Measurements from ENCODE around the gene BMAL1.

Gene BMAL1

DNA sequence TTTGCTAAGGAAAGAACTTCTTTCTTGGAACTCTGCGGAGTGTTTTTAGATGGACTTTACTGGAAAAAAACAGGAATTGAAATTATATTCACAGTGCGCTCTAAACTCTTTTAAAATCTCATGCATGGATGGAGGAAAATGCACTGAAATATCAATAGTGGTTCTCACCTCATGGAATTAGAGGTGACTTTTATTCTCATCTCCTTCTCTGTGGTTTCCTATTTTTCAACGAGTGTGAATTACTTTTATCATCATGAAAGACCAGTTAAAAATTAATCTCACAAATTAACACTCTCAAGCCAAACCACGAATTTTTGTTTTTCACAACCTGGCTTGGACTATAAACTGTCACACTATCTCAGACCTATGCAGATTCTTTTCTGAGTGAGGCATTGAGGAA lies 16.6 kb downstream of the BMAL1 start:
- no peak for DNase-seq

GRCh38 chr11:13294771-13295579 lies 17.4 kb downstream of the BMAL1 start:
- DNase-seq: no peak

DNA sequence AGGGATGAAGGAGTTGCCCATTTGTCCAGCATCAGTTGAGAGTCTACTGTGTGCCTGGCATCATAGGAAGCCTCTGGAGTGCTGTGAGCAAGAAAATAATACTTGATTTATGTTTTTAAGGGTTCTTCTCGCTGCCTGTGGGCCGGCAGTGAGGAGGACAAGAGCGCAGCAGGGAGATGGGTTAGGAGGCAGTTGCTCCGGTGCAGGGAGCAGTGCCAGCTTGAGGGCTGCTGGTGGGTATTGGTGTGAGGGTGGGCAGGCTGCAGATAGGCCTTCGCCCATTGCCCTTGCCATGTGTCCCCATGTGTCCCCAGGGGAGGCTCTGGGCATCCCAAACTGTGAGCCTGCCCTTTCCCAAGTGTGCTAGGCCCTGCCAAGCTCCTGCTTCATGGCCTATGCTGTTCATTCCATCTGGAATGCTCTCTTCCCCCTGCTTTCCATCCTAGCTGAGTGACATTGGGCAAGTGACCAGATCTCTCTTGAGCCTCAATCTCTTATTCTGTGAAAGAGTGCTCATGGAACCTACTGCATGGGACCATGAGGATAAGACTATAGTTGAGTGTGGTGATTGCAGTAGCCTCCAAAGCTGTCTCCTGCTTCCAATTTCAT lies 19.8 kb downstream of the BMAL1 start:
- no peak for DNase-seq

DNA sequence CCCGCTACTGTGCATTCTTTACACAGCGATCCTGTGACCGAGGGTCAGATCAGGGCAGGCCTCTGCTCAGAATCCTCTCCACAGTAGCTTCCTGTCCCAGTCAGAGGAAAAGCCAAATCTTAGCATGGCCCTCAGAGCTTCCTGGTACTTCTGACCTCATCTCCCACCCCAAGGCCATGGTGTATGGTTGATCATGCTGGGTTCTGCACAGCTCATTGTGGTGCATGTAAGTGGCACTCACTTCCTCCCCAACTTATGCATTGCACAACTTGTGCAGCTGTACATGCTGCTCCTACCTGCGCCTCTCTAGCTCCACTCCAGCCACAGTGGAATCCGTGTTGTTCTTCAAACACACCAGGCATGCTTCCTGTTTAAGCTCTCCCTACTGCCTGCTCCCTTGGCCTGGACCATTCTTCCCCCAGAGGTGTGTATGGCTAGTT lies 20.3 kb downstream of the BMAL1 start:
- peak; percentile 21 for DNase-seq

DNA sequence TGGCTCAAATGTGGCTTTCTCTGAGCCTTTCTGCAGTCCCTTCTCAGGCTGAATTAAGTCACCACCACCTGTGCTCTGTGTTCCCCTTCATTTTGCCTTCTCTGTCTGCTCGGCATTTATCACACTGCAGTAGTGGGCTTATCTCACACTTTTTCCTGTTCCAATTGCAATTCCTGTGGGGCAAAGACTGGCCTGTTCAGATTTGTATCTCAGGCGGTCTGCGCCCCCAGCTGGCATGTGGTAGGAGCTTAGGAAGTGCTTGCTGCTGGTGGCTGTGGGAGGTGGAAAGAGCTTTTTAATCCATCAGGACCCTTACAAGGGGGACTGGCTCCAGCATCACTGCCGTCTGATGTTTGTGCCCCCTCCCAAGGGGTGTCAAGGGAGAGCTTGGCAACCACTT lies 21.2 kb downstream of the BMAL1 start:
- DNase-seq: no peak

DNA sequence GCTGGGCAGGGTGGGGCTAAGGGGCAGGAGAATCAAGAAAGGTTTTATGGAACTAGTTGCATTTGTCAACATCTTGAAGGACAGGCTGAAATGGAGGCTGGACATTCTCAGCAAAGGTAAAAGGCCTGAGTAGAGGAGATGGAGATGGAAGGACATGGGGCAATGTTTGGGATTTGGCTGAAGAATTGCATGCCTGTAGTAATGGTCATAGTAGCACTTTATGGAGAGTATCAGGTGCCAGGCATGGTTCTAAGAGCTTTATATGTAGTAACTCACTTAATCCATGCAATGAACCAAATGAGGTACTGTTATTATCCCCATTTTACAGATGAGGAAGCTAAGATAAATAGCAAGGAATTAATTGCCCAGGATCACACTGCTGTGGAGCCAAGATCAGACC lies 23.9 kb downstream of the BMAL1 start:
- no peak for DNase-seq

- no peak for DNase-seq
These were observed 24.9 kb downstream of the BMAL1 start for GRCh38 chr11:13302420-13302958.

DNA sequence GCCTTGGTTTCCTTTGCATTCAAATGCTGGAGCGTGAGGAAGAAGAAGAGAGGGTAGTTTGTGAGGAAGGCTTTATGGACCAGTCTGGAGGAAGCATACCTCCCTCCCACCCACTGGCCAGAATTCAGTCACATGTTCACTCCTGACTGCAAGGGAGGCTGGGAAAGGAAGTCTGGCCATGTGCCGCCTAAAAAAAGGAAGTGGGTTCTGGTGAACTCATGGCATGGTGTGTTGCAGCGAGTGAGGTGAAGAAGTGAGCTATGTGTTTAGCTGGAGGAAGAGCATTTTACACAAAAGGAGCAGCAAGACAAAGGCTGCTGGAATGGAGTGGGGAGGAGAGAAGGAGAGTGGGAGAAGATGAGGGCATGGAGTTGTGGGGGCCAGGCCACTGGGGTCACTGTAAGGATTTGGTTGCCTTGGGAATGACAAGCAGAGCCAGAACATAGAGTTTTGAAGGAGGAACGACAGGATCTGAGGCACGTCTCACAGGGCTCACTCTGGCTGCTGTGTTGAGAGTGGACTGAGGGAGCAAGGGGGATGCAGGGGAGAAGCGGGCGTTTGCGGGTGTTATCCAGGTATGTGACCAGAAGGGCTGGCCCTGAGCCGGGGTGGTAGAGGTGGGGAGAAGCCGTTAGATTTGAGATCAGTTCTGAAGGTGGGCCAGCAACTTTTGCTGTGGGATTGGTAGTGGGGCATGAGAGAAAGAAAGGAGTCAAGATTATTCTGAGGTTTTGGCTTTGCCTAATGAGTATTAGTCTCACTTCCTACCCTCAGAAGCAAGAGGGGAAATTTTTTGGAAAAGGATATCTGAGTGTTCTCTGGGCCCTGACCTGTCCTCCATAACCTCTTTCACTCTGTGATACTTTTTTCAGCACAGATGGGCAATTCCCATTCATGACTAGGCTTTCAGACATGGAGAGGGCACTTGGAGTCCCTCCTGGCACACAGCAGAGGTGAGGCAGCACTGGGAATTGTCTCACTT lies 26.4 kb downstream of the BMAL1 start:
- DNase-seq: no peak

DNA sequence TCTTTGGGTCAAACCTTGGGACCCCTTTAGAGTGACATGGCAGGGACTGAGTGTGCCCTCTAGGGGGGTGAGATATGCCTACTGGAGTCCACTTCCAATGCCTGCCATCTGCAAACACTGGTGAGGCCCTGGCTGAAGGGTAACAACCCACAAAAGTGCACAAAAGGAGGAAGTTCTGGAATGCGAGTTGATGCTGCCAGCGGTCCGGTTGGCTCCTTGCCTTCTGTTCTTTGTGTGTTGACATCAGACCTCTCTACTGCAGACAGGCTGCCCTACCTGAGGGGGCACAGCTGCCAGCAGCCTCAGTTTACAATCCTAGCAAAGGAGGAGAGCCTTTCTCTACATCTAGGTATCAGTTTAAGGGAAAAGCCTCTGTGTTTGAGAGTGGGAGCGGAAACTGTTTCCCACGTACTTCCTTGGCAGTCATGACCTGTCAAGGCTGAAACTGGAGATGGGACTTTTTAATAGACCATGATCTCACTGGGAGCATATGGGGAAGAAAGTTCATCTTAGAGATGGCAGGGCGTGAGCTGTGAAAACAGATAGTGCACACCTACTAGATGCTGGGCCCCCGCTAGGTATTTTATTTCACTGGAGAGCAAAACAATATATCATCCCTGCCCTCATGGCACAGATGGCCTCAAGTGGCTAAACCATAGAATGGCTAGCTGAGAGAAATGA lies 27.2 kb downstream of the BMAL1 start:
- no peak for DNase-seq

DNA sequence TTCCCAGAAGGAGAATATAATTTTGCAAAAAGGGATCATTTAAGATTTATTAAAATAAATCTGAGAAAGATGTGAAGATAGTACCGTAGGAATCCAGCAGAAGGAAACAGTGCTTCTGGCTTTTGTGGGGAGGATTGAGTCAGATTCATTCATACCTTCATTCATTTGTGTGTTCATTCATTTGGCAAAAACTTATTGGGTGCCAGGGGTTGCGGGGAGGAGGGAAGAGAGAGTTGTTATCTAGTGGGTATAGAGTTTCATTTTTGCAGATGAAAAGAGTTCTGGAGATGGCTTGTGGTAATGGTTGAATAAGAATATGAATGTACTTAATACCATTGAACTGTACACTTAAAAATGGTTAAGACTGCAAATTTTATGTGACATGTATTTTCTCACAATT lies 31.1 kb downstream of the BMAL1 start:
- DNase-seq: peak; percentile 28

GRCh38 chr11:13309156-13309555 lies 31.6 kb downstream of the BMAL1 start:
- DNase-seq: no peak

DNA sequence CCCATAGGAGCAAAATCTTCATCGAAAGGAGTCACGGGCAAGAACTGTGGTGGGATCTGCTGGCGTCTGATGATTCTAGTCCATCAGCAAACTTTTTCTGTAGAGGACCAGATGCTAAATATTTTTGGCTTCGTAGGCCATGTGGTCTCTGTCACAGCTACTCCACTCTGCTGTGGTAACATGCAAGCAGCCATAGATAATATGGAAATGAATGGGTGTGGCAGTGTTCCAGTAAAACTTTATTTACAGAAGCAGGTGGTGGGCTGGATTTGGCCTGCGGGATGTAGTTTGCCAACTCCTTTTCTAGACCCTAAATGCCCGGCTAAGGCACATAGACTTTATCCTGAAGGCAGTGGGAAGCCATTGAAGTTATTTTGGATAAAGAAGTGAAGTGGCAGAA lies 32.9 kb downstream of the BMAL1 start:
- DNase-seq: no peak

GRCh38 chr11:13311570-13311969 lies 34.0 kb downstream of the BMAL1 start:
- no peak for DNase-seq

- no peak for DNase-seq
These were observed 35.6 kb downstream of the BMAL1 start for GRCh38 chr11:13313005-13313819.

DNA sequence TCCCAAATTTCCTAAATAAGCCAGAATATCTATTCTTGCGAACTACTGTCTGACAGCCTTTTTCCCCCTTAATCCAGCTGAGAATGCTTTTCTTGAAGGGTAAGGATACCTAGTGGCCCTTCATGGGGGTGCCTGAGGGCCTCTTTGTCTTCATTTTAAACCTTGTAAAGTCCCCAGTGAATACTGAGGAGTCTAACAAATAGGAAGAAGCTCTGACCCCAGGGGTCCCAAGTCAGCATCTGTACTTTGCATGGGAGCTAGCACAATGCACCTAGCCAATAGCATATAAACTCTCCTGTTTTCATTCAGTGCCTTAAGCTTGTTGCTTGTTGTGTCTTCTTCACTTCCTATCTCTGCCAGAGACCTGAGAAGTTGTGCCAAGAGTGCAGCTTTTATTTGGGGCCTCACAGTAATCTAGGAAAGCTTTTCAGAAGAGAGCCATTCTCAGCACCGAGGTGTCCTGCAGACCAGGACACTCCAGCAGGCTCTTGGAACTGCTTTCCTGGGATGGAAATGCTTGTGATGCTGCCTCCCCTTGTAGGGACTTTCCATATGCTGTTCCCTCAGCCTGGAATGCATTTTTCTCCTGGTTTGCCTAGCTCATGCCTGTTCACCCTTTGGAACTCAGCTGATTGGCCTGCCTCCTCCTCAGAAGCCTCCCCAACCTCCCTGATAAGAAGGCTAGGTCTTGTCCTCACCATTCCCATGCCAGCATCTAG lies 37.2 kb downstream of the BMAL1 start:
- DNase-seq: no peak

- no peak for DNase-seq
These were observed 38.2 kb downstream of the BMAL1 start for GRCh38 chr11:13315517-13316432.

DNA sequence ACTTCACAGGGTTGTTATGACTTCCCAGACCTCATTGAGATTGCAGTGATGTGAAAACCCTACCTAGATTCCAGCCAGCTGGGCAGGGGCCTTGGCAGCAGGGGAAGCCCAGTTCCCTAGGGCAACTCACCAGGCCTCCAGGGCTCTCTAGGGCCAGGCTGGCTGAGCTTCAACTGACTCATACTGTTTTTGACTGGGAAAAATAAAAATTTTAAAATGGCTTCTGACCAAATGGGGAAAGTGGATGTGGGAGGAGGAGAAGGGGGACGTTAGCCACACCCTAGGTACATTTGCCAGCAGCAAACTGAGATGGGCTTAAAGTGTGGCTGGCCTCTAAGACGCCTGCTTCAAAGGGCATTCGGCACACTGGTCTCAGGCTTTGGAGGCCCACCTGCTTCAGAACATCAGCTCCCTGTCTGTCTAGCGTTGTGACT lies 39.0 kb downstream of the BMAL1 start:
- DNase-seq: no peak

DNA sequence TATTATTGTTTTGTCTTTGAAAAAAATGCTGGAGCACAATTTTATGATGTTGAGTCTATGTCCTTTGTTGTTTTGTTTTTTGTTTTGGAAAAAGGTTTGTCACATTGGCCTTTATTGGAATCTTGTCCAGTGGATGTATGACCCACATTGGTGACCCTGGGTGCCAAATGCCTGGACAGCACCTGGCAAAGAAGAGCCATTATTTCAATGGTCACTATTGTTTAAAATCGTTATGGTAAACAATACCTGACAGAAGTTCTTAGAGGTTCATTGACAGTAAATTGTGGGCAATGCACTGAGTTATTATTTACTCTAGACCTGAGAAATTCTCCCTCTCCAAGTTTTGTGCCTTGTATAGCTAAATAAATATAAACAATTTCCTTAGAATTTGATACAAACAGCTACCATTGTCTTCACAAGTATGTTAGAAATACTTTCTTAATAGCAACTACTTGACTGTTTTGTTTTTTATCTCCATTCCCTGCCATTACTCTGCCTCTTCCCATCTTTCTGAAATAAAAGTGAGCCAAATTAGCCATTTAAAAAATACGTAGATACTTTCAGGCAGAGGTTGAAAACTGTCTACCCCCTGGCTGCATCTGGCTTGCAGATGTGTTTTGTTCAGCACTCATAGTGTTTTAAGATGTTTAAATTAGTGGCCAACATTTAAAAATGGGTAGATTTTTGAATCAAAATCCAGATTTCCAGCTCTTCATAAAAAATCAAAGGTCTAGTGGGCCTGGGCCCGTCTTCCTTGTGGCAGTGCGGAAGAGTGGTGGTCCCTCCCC lies 39.9 kb downstream of the BMAL1 start:
- no peak for DNase-seq
